HG03159 (cell line): ENCODE data around the gene VAT1L.

Experiments
- ATAC-seq: cut with Tn5 transposase; IDR thresholded peaks from one replicate; pipeline ENCODE4 v1.9.1; 2021; ENCODE audit warnings: mild to moderate bottlenecking, moderate library complexity; ENCODE audit not compliant: unreplicated experiment

VAT1L gene

DNA sequence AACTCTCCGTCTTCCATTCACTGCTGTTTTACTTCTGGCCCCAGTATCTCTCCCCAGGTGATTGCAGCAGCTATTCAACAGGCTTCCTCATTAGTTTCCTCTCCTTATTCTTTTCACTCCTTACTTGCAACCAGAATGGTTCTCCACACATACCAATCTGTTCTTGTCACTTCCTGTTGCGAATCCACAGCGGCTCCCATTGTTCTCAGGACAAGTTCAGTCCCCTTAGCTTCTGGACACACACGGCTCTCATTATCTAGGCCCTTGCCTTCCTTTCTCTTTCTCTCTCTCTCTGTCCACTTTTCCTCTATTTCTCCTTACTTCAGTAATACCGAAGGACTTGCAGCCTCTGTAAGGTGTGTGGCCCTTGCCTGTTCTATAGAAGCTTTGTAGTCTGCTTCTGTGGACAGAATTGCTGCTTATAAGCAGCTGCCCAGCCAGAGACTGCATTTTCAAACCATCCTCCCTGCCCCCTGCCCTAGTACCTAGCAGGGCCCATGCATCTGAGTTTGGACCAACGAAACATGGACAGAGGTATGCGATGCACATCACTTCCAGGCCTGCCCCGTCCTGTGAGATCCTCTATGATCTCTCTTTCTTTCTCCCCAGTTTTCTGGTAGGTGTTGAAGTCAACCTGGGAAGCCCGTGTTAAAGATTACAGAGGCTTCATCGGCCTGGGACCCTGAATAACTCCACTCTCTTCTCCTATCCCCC, 45.7 kb downstream of the VAT1L start:
- no peak for ATAC-seq

DNA sequence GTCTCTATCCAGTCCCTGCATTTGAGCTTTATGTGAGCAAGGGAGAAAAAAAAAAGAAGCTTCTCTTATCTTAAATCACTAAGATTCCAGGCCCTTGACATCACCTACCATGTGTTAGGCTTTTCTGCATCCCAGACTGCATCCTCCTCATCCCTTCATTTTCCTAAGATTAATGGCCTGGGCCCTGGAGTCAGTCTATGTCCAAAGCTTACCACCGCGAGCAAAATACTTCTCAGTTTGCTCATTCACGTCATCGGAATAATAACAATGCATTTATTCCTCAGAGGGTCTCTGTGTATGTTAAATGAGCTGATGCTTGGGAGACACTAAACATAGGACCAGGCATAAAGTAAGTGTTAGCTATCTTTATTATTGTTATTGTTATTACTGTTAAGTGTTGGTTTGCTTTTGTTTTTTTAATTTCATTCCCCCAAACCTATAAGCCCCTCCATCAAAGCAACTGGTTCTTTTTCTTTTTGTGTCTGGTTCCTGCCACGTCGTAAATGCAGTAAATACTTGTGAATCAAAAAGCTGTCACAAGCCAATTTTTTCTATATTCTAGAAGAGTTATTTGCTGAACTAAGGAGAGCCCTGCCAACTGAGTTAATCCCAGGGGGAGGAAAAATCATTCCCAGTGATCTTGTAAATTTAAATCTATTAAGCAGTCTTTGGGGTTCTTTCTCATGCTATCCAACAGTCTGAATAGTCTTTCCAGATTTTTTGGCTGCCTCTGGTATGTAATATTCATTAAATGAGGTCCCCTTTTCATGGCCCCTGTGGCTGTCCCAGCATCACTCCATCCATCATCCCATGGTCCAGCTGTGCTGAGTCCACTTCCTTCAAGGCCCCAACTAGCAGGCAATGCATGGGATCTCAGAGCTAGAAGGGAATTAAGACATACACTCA, 46.5 kb downstream of the VAT1L start:
- ATAC-seq: no peak

DNA sequence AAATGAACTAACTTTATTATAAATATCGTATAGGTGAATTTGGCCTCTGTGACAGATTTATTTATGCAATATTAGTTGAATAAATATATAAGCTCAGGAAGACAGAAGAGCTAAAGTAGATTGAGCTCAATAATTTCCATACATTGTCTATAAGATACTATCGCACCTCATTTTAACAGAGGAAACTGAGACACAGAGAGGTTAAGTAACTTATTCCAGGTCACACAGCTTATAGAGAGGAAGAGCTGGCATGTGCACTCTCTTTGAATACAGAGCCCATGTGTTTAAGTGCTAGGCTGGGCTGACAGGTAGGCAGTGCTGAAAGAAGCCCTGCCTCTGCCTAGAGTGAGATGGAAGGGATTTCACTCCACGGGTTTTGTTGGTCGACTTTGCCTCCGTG, 48.4 kb downstream of the VAT1L start:
- ATAC-seq: no peak

DNA sequence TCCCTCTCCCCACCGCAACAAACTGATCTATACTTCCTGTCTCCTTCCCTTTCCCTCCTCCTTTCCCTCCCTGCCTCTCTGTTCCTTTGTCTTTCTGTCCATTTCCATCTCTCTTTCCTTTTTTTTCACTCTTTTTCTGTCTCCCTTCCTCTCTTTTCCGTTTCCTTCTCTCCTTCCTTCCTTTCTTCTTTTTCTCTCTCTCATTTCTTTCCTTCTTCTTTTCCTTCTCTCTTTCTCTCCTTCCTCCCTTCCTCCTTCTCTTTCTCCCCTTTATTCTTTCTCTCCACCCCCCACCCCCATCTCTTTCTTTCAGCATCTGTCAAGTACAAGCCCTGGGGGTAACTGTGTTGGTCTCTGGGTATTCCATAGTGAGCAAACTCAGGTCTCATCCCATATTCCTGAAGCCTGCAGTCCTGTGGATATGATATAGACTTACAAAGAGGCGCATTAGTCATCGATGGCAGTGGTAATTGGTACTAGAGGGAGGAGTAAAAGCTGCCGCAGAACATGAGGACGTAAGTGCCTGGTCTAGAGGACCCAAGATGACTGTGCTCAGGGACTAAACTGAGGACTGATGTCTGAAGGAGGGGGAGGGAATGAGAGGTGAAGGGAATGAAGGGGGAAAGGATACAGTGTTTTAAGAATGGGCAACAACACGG, 50.4 kb downstream of the VAT1L start:
- ATAC-seq: no peak

DNA sequence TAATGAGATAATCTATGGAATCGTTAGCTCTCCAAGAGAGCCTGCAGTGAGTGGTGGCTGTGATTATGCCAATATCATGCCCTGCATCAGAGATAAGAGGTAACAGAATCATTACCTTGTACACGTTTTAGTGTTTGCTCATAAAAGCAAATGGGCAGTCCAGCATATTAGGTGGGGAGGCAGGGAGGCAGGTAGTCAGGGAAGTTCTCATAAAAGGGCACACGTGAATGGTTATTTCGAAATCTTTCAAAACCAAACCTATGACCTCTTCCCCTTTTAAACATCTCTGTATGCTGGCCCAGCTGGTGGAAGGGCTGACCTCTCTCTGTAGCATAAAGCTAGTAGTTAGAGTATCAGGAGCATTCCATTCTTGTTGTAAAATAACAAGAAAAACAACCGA, 51.7 kb downstream of the VAT1L start:
- ATAC-seq: no peak

DNA sequence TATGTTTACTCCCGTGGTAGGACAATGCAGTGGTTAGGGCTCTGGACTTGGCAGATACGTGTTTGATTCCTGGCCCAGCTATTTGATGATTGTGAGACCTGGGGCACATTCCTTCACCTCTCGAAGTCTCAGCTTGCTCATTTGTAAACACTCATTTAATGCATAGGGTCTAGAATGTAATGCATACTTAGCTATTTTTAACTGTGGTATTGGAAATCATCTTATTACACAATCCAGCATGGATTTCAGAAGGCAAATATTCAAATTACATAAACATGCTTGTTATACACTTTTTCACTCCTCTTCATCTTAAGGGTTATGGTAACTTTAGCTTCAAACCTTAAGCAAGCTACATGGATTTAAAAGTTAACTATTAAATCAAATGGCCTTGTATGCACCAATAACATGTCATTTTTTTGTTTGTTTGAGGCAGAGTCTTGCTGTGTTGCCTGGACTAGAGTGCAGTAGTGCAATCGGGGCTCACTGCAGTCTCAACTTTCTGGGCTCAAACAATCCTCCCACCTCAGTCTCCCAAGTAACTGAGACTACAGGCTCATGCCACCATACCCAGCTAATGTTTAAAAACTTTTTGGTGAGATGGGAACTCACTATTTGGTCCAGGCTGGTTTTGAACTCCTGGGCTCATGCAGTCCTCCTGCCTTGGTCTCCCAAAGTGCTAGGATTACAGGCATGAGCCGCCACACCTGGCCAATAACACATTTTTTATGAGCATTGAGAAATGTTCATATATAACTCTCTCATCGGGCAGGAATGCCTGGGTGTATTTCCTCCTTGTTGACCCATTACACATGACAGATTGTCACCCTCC, 52.5 kb downstream of the VAT1L start:
- ATAC-seq: no peak

DNA sequence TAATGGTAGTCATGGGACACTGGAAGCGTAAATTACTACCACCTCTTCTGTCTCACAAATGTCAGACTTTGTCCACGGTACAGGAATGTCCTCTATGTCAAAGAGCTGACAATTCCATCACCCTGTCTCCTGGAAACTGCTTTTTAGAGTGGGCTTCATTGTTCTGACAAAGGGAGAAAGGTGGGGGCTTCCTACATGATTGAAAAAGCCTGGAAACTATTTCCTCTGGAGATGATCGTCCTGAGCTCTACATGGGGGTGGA, 53.1 kb downstream of the VAT1L start:
- ATAC-seq: no peak

DNA sequence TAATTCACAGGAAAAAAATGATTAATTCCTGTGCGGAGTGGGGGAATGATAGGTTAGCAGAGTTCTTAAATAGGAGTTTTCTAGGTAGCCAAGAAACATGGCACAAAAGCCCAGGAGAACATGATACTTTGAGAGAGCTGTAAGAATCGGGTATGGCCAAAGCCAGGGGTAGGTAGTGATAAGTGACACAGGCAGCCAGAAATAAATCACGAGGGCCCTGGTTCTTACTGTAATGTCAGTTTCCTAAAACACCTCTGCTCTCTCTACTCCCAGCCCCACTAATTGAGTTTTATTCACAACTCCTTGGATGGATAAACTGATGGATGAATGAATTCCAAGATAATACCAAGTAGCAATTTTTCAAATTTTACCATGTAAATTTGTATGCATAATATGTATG, 54.1 kb downstream of the VAT1L start:
- ATAC-seq: no peak

DNA sequence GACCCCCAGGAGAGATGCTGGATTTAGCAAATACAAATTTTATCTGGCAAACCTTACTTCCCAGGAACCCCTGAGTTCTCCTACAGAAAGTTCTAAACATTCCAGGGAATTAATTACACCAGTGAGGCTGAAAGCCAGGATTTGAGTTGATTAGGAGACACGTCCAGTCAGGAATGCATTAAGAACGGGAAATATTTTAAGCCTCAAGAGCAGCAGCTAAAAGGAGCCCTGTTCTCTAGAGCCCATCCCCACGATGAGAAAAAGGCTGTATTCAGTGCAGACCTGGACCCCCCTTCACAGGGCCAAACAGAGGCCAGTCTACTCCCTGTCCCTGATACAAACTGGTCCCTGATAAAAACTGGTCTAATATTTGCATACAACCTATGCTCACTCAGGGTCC, 55.0 kb downstream of the VAT1L start:
- no peak for ATAC-seq

DNA sequence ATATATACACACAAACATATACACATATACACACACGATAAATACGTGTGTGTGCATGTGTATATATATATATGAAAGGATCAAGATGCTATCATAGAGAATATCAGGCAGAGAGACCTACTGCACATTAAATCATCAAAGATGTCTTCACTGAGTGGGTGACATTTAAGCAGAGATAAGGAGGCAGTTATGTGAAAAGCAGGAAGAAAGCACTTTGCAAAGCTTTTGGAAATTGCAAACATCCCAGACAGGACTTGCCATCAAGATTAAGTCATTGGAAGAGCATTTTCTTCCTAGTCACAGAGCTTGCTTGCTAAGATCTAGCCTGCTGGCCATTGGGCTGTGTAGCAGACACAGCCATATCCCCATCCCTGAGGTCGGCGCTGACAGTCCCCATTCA, 56.4 kb downstream of the VAT1L start:
- no peak for ATAC-seq

DNA sequence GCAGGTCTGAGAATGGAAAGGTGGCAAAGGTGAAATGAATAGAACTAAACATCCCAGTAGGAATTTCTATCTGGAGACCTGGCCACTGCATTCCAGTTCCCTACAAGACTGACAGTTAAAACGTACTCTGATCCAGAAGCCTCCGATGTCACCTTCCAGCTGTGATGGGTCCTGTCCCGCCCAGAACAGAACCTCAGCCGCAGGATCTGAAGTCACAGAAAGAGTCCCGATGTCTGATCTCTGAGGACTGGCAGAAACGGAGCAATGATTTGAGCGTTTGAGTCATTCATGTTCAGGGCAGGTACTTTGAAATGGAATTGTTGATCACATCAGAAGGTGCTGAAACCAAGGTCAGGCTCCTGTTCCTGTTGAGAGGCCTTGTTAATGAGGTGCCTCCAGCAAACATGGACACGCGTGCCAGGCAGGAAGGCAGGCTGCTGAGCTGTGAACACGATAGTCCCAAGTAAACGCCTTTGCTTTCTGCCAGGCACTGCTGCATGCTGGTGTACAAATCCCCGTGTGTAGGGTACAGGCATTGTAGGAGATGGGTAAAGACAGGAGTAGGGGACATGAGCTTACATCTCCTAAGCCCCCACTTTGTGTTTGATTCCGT, 61.4 kb downstream of the VAT1L start:
- no peak for ATAC-seq

DNA sequence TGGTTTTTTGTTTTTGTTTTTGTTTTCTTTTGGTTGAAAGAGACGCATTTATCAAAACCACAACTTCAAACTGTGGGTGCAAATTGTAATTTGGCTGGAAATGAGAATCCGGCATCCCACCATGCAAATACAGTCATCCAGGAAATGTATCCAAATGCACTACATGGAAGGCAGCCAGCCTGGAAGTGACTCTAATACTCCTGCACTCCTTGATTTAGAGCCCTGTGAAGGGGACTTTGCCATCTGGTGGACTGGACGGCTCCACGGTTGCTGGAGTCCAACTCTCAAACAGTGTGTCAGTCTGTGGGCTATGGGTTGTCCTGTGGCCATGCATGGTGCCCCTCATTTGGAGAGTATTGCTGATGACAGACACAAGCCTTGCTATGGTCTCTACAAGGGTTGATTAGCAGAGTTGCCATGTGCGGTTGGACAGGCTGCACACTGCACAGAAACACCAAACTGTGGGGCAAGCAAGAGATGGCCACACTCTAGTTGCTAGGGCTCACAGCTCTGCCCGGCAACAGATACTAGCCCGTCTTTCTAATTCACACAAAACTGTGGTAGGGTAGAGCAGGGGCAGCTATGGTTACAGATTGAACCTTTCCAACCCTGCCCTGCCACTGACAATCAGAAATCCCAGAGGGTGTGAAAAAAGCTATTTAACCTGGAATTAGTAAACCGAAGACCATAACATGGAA, 62.4 kb downstream of the VAT1L start:
- no peak for ATAC-seq

DNA sequence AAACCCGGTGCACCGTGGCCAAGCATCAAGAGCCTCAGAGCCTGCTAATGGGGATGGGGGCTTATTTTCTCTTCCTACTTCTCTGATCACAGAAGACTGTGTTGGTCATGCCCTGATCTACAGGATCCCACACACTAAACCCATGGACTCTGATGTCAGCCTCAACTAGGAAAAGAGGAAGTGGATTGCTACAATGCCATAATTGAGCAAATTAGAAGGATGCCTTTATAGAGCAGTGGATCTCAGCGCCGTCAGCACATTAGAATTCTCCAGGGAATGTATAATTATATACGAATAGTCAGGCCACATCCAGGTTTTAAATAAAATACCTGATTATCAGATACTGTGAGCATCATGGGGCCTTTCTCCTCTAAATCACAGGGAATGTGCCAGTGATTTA, 64.8 kb downstream of the VAT1L start:
- no peak for ATAC-seq

DNA sequence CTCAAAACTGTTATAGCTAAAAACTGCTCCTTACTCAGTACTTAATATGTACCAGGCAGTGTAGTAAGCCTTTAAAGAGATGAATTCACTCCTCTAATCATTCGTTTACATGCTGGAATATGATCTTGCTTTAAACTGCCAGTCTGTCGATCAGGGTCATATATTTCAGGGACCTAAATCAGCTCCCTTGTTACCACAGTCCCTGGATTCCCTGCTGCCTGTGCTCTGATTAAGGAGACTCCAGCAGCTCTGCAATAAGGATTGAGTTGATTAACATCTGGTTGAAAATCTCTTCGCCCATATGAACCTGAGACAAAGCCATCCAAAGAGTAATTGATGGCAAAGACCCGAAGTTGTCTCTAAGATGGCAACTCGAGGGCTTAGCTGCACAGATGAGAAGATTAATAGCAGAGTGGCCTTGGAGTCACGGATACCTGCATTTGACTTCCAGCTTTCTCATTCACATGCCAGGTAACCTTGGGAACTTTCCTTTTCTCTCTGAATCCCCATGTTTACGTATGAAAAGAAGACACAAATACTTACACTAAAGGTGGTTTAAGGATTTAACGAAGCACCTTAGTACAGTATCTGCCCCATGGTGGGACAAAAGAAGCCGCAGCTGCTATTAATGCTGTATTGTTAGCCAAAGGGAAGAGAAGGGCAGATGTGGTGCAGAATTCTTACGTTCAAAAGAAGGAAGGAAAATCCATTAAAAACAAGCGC, 68.2 kb downstream of the VAT1L start:
- ATAC-seq: no peak

DNA sequence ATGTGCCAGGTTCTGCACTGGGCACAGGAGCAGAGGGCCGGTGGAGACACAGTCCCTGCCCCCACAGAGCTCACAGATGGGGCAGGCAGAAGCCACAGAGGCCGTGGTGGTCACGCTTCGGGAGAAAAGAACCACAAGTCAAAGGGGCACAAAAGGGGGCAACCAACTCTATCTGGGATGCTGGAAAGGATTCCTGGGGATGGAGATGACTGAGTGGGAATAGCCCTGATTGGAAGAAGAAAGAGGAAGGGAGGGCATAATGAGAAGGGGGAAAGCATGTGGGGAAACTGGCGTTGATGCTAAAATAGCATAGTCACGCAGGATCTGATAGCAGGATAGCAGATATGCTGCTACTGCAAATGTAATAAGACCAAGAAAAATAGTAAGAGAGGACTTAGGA, 69.7 kb downstream of the VAT1L start:
- ATAC-seq: no peak

DNA sequence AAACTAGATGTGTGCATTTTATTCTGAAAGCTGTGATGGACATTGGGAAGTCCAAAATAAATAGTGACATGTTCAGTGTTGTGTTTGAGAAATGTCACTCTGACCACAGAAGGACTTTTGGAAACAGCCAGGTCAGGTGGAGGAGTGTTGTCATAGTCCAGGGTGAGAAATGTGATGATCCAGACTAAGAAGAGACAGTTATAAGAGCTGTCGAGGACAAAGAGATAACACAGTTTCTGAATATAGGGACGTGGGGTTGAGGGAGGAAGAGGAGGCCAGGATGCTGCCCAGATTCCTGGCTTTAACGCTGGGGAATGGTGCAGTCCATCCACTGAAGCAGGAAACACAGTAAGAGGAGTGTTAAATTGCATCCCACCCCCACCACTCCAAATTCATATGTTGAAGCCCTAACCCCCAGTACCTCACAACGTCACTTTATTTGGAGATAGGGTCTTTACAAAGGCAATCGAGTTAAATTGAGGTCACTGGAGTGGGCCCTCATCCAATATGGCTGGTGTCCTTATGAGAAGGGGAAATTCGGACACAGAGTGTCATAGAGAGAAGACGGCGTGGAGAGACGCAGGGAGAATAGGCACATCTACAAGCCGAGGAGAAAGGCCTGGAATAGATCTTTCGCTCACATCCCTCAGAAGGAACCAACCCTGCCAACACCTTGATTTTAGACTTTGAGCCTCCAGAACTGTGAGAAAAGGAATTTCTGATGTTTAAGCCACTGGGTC, 71.3 kb downstream of the VAT1L start:
- ATAC-seq: no peak

DNA sequence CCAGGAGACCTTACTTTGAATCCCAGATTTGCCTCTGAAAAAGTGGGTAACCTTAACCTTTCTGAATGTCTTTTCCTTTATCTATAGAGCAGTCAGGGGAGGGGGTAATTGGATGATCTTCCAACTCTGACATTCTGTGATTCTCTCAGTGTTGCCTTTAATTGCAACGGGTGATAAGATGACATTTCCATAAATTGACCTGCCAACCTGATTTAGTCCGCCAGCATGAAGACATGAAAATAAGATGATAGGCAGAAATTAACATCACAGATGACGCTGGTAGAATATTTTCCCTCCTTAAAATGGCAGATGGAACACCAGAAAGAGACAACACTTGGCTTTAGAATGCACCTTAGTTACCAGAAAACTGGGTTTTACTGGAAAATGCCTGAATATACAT, 72.6 kb downstream of the VAT1L start:
- no peak for ATAC-seq

DNA sequence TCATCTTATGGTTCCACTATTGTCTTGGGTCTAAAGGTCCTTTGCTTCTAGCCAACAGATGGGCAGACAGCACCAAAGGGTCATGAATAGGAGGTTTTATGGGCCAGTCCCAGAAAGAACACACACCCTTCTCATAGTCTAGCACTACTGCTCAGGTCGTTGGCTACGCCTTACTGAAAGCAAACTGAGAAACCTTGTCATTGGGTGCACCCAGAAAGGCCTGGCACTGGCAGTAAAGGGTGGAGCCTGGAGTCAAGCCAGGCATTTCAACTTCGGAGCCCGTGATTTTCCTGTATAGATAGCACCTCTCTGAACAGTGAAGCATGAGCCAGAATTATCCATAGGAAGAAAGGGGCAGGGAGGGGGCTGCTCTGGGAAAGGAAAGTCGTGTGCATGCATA, 74.9 kb downstream of the VAT1L start:
- ATAC-seq: no peak

DNA sequence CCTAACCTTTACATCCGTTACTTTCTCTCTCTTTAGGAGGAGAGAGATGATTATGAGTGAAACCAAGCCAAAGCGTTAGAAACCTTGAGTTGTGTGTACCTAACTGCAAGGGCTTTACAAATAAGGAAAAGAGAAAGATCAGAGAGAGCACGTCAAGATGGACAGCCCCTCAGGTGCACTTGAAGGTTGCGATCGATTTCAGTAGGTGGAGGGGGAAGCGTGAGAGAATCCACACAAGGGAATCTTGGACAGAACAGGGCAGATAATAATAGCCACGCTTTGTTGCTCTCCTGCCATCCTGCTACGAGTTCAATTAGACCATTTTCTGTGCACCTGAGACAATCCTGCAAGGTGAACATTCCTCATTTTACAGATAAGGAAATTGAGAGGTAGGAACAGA, 78.4 kb downstream of the VAT1L start:
- ATAC-seq: no peak
